Measurements from ENCODE around the gene TNRC6B.

The TNRC6B gene

DNA sequence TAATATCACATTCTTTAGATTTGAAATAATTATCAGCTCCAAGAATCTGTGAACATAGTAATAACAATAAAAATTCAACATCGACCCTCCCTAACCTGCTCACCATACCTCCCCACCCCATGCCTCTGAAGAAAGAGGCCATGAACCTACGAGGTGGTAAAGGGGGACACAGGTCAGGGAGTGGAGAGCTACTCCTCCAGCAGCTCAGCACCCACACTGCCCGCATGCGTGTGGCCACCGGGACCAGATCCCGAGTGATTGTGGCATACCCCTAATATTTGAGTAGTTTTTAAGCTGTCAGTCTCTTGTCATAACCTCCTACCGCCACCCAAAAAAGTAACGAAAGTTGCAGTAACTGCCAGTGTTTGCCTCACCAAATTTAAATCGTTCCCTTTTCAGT, 151.7 kb downstream of the TNRC6B start:
- no peak for DNase-seq

DNA sequence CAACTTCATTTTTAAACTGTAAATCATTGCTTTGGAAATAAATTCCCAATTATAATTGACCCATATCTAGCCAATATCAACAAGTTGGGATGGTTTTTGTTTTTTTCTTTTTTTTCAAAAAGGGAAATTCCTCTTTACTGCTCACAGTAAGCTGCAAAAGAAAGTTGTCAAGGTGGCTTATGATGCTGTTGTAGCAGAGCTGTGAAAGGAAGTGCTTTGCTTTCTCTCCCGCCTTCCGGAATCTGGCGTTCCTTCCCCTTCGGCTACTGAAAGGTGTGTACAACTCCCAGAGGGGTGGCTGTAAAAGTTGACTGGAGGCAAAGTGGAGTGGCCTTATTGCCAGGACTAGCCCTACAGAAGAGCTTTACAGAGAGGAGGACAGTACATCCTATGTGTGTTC, 152.4 kb downstream of the TNRC6B start:
- no peak for DNase-seq

DNA sequence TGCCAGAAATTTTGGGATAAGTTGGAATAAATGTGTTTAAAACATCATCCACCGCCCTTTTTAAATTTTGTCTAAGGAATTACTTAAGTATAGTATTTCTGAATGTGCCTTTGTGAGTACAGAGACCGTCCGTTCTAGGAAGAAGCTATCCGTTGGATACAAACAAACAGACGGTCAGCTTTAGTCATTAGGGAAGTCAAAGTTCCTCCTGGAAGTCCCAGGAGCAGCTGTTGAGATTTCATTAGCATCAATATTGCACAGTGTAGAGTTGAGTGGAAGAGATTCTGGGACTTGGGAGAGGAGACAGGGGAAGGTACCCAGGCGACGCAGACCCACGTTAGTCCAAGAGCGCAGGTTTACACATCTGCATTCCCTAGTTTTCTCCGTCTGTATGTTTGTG, 152.9 kb downstream of the TNRC6B start:
- no peak for DNase-seq

DNA sequence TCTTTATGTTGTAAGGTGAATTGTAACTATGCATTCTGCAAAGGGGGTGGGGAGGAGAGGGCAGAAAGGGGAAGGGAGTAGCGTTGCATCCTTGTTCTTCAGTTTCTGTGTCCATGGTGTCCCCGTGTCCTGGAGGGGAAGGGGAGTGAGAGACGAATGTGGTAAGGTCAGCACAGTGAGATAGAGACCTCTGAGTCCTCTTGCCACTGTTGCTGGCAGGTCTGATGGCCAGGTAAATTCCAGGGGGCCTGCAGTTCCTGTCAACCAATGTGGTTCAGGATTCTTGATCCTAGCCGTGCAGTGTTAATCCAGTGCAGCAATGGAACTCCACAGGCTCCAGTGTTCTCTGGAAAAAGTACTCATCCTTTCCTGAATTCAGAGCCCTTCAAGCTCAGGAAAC, 154.0 kb downstream of the TNRC6B start:
- no peak for DNase-seq

GRCh38 chr22:40332319-40332781, 154.6 kb downstream of the TNRC6B start:
- DNase-seq, result no peak

GRCh38 chr22:40334060-40334459, 156.3 kb downstream of the TNRC6B start:
- no peak for DNase-seq

DNA sequence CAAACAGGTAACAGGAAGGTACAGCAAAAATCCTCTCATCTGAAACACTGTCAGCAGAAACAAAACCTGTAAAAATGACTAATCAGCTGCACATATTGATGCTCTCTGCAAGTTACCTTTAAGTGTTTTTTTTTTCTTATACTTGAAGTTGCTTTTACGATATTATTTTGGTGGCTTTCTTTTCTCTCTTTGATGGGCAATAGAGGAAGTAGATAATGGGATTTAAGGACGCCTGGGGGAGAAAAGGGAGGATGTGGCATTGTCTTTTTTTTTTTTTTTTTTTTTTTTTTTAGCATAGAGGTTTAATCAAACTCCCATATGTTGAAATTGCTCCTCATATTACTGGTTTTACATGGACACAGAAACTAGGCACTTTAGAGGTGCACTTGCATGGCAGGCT, 157.2 kb downstream of the TNRC6B start:
- no peak for DNase-seq

DNA sequence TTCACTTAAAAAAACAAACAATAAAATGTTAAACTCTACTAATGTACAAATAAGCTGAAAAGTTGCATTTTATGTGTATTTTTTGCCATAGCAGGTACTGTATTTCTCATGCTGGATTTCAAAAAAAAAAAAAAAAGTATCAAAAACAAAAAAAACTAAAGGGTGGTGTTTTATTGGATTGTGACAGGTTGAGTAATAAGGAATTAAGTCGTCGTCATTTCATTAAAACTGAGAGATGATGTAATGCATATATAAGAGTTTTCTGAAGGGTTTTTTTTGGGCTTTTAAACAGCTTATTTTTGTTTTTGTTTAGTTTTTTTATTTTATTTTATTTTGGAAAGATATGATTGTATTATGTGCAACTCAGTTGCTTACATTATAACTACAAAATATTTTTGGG, 157.6 kb downstream of the TNRC6B start:
- DNase-seq, result no peak

GRCh38 chr22:40340044-40340443, 162.3 kb downstream of the TNRC6B start:
- no peak for DNase-seq

GRCh38 chr22:40341604-40342003, 163.9 kb downstream of the TNRC6B start:
- DNase-seq, result no peak

DNA sequence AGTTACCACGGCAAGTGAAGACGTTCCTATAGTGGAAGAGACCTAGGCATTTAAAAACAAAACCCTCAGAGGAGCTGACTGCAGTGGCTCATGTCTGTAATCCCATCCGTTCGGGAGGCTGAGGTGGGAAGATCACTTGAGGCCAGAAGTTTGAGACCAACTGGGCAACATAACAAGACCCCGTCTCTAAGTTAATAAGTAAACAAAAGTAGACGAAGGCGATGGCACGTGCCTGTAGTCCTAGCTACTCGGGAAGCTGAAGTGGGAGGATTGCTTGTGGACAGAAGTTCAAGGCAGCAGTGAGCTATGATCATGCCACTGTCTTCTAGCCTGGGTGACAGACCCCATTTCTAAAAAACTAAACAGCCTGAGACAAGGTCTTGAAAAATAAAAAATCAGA, 164.8 kb downstream of the TNRC6B start:
- no peak for DNase-seq

GRCh38 chr22:40345271-40345670, 167.5 kb downstream of the TNRC6B start:
- peak; percentile 44 for DNase-seq

DNA sequence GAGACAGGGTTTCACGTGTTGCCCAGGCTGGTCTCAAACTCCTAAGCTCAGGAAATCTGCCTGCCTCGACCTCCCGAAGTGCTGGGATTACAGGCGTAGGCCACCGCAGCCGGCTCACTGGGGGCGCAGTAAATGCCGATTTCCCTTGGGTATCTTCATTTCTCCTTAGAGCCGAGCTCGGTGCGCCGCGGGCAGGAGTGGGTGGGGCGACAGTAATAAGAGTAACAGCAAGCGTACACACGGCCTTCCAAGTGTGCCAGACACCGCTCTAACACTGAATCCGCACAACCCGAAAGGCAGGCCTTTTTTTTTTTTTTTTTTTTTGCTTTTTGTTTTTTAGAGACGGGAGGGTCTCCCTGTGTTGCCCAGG, 168.1 kb downstream of the TNRC6B start:
- peak; percentile 60 for DNase-seq

DNA sequence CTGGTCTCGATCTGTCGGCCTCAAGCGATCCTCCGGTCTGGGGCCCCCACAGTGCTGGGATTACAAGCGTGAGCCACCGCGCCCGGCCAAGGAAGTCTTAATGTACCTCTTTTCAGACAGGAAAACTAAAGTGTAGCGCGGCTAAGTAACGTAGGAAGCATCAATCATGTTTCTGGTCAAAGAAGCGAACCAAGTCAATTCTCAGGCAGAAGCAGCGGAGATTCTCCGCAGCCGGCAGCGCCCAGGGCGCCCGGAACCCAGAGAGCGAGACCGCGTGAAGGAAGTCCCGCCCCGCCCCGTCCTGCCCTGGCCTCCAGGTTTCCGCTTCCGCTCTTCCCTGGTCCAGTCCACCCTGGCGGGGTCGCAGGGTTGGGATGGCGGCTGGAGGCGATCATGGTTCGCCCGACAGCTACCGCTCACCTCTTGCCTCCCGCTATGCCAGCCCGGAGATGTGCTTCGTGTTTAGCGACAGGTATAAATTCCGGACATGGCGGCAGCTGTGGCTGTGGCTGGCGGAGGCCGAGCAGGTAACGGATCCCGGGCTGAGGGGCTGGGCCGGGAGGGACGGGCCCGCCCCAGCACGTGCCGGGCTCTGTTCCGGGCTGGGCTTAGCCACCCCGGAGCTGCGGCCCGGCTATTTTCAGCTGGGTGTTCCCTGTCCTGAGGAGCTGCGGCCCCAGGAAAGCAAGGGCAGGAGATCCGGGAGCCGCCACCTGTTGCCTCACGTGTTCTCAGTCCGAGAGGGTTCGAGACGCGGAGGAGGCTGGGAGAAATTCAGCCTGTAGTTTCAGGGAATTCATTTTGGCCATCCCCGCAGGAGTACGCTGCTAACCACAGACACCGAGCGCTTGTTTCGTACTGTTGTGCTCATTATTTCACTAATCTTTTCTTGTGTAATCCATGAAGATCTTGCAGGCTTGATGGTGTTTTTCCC, 168.7 kb downstream of the TNRC6B start, which contains the start of gene ADSL:
TSS of gene ADSL (plus strand) at position 316 of the 934 bp plus-strand sequence. CDS start at position 375, 59 bp downstream.
- DNase-seq, result peak; percentile 78

DNA sequence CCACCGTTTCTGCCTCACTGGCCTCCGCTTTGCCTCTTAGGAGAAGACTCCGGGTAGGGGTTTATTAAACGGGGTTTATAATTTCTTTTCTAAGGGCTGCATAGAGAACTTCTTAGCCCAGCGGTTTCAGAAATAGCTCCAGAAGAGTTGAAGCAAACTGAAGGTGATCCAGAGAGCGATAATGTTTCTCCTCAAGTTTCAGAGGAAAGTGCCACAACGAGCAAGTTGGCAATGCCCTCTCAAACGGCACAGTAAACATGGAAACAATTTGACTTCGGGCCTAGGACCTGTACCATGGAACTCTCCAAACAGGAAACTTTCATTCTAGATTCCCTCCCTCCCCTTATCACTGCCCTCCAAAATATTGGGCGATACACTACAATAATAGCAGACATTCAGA, 169.6 kb downstream of the TNRC6B start:
- DNase-seq, result no peak

DNA sequence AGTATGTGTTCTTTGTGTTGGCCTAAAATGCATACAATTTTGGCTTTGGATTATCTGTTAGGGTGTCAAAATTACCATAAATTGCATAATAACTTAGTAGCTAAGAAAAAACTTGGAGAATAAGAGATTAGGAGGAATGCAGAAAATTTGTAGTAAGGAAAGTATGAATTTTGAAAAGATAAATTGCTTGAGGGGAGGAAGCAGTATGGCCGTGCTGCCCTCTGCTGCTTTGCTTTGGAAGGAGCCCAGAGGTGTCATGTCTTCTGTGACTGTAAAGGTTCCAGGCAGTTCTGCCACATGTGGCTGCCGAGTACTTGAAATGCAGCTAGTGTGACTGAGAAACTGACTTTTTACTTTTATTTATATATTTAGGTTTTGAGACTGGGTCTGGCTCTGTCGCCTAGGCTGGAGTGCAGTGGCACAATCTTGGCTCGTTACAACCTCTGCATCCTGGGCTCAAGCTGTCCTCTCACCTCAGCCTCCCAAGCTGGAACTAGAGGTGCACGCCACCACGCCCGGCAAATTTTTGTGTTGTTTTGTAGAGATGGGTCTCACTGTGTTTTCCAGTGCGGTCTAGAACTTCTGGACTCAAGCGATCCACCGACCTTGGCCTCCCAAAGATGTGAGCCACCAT, 170.4 kb downstream of the TNRC6B start:
- peak; percentile 69 for DNase-seq

GRCh38 chr22:40352763-40353162, 175.0 kb downstream of the TNRC6B start:
- DNase-seq, result no peak

- DNase-seq, result no peak
These were observed 183.4 kb downstream of the TNRC6B start for GRCh38 chr22:40361100-40361499.

DNA sequence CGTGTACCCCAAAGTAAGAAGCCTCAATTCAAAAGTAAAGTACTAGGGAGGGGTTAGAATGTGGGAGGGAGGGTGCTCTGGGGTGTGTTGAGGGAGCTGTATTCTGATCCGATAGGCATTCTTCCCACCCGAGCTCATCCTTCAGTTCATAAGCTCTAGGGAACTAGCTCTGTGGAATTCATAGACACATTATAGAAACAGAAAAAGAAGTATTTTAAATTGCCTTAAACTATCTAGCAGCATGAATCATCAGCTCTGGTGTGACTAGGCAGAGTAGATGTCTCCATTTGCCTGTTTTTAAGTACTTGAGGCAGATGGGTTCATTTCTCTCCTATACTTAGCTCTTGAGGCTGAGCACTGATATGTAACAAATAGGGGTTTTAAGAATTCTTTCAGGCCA, 185.3 kb downstream of the TNRC6B start:
- no peak for DNase-seq

DNA sequence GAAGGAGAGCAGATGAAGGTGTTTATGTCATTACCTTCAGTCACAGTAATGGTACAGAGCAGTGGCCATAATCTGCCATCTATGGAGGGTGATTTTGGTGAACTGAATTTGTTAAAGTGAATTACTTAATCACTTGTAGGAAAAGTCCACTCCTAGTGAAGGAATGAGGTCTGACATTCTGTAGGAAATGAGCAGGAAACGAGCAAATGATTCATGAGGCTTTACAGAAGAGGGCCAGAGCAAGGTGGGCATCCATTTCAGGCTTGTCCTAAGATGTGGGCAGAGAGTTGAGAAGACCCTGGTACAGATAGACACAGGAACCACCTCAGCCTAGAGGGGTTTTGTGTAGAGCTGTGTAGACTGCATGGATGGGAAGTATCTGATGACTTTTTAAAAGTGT, 186.7 kb downstream of the TNRC6B start:
- no peak for DNase-seq

DNA sequence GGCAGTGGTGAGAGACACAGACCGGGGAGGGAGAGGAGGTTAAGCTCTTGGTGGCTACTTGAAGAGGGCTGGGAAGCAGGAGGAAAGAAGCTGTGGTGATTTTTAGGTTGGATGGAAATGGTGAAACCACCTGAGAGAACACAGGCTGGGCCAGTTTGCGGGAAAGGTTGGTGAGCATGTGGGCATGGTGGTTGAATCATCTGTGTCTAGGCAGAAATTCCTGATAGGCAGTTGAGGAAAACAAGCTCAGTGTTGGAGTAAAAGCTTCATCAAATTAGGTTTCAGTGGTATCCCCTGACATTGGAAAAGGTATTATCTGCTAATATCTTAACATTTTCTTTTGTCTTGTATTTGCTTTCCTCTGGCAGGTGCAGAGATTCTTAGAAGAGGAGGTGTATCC, 188.3 kb downstream of the TNRC6B start:
- DNase-seq, result no peak

GRCh38 chr22:40367342-40367741, 189.6 kb downstream of the TNRC6B start:
- DNase-seq, result no peak

DNA sequence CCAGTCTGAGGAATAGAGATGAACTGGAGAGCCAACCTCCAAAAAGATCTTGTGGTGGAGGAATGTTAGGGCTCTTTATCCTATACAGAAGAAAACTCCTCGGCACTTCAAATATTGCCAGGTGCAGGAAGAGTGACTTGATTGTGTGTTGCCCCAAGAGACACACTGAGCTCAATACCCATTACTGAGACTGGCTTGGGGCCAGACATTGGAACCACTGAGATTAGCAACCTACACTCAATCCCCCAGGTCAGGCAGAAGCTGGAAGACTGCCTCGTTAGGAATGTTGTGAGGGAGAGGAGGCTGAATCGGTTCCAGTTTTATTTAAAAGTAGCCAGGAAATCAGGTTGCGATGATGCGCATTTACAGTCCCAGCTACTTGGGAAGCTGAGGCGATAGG, 190.3 kb downstream of the TNRC6B start:
- no peak for DNase-seq

DNA sequence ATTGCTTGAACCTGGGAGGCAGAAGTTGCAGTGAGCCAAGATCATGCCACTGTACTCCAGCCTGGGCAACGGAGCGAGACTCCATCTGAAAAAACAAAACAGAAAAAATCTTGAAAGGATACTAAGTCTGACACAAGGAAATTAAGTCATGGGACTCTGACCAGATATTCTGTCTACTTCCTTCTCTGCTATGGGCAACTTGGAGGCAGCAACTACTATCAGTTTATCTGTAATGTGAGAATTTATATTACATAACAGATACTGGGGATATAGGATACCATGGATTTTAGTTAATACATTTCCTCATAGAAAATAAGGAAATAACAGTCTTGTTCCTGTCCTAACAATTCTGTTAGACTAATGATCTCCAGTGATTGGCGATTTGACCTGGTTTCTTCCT, 191.1 kb downstream of the TNRC6B start:
- no peak for DNase-seq

Data from activated CD4-positive, alpha-beta T cell treated with anti-CD3 and anti-CD28 coated beads, Interleukin-2, amount 50 U/mL, for 1 hour (primary cell).